PC-3 (cell line): ENCODE results near the gene TMUB1. TPM values are rescaled to one million over a fixed set of nuclear protein-coding genes. Genes with fewer than 3 reads are reported as not detected.

ENCODE experiments used
- ATAC-seq: fragments of 200-7000 bp; cut with Tn5 transposase; 2 replicates; pipeline ENCODE4 v1.9.1; 2020; ENCODE audit warnings: mild to moderate bottlenecking, moderate library complexity
- BruUV-seq: library from RNA; stranded (reverse); fragments of 400-500 nt; replicated peaks from 2 replicates; lab custom pipeline; 2021; lab: Mats Ljungman, UMichigan
- CTCF ChIA-PET: fragments of 300-600 bp; sonication (Branson Sonifier 250); formaldehyde crosslinking; loops from one replicate; lab custom pipeline; 2022; ENCODE audit warnings: antibody characterized with exemption; lab: Charles Lee
- POLR2A ChIA-PET: fragments of 300-600 bp; sonication (Branson Sonifier 250); formaldehyde crosslinking; loops from one replicate; lab custom pipeline; 2022; ENCODE audit warnings: antibody characterized with exemption; ENCODE audit not compliant: unreplicated experiment; lab: Charles Lee
- DNase-seq: peaks from one replicate; pipeline ENCODE4 v3.0.0-alpha.2; 2015
- H2AFZ ChIP-seq: fragments of 300-600 bp; sonication (generic); 2 replicates; pipeline ENCODE4 v1.6.0; 2016; ENCODE audit warnings: antibody characterized with exemption, low read length
- H3F3A ChIP-seq: fragments of 300-600 bp; sonication (generic); one replicate; pipeline ENCODE4 v1.6.0; 2017; ENCODE audit warnings: antibody characterized with exemption, low read length, control low read depth, mild to moderate bottlenecking; ENCODE audit not compliant: unreplicated experiment
- H3K27ac ChIP-seq: fragments of 300-600 bp; sonication (generic); 2 replicates; pipeline ENCODE4 v1.5.1; 2016; ENCODE audit warnings: mild to moderate bottlenecking, low read length
- H3K27me3 ChIP-seq: fragments of 300-600 bp; sonication (generic); 2 replicates; pipeline ENCODE4 v1.6.1; 2016; ENCODE audit warnings: low read length, mixed read lengths
- H3K36me3 ChIP-seq: fragments of 300-600 bp; sonication (generic); 2 replicates; pipeline ENCODE4 v1.6.1; 2016; ENCODE audit warnings: low read depth, mixed run types, low read length, mixed read lengths
- H3K4me1 ChIP-seq: fragments of 300-600 bp; sonication (generic); 2 replicates; pipeline ENCODE4 v1.5.1; 2016; ENCODE audit warnings: low read length; ENCODE audit not compliant: insufficient read depth
- H3K4me2 ChIP-seq: fragments of 300-600 bp; sonication (generic); 2 replicates; pipeline ENCODE4 v1.6.0; 2016; ENCODE audit warnings: low read length
- H3K4me3 ChIP-seq: fragments of 300-600 bp; sonication (generic); 2 replicates; pipeline ENCODE4 v1.5.1; 2016; ENCODE audit warnings: mild to moderate bottlenecking, low read length, mixed read lengths
- H3K79me2 ChIP-seq: fragments of 300-600 bp; sonication (generic); 2 replicates; pipeline ENCODE4 v1.6.1; 2017; ENCODE audit warnings: low read length, mixed read lengths
- H3K9ac ChIP-seq: fragments of 300-600 bp; sonication (generic); 2 replicates; pipeline ENCODE4 v1.6.0; 2016; ENCODE audit warnings: mild to moderate bottlenecking, low read length
- H3K9me2 ChIP-seq: fragments of 300-600 bp; sonication (generic); replicated peaks from 2 replicates; pipeline ENCODE4 v1.6.1; 2016; ENCODE audit warnings: mixed run types, low read length, mixed read lengths
- H3K9me3 ChIP-seq: fragments of 300-600 bp; sonication (generic); 2 replicates; pipeline ENCODE4 v1.6.1; 2016; ENCODE audit warnings: low read length, mixed read lengths
- H4K20me1 ChIP-seq: fragments of 300-600 bp; sonication (generic); 2 replicates; pipeline ENCODE4 v1.6.1; 2016; ENCODE audit warnings: low read length, mixed read lengths
- CTCF ChIP-seq: fragments of 300-600 bp; sonication (generic); conservative IDR thresholded peaks from 2 replicates; pipeline ENCODE4 v1.5.1; 2017; ENCODE audit warnings: antibody characterized with exemption, low read depth, mild to moderate bottlenecking, low read length
- EZH2 ChIP-seq: fragments of 300-600 bp; sonication (generic); IDR thresholded peaks from one replicate; pipeline ENCODE4 v1.6.1; 2017; ENCODE audit warnings: antibody characterized with exemption, mild to moderate bottlenecking, low read length; ENCODE audit not compliant: unreplicated experiment
- EZH2phosphoT487 ChIP-seq: fragments of 300-600 bp; sonication (generic); IDR thresholded peaks from 2 replicates; pipeline ENCODE4 v1.6.1; 2018; ENCODE audit warnings: mild to moderate bottlenecking, antibody characterized with exemption, low read length, borderline replicate concordance
- intact Hi-C: fragments of 100-400 bp; cut with micrococcal nuclease; formaldehyde crosslinking; loops from 2 replicates; pipeline ENCODE4 v1.9.0; 2023
- total RNA-seq: library from RNA; depleted of rRNA; stranded (reverse); fragments of >200 nt; gene quantifications from 2 replicates; pipeline ENCODE4 v1.2.3, GENCODE V29; 2014

Gene TMUB1
- total RNA-seq, 1 experiment from 2014 or later = 52.1 TPM

GRCh38 chr7:151101621-151102396 lies 18.5 kb upstream of the TMUB1 start:
- Histone ChIP-seq H3K4me1 (no peaks in the 10 kb centered on the region), H3F3A (no peaks in the 10 kb centered on the region), H3K27ac (no peak overlapping the region), H4K20me1 (no peaks in the 10 kb centered on the region), H3K4me2 (no peak overlapping the region), H3K9me2 (no peaks in the 10 kb centered on the region), H3K79me2 (peaks cover 73% of the 10 kb centered on the region), H2AFZ (no peak overlapping the region), H3K9me3 (no peaks in the 10 kb centered on the region), H3K36me3 (no peaks in the 10 kb centered on the region), H3K4me3 (no peak overlapping the region), H3K27me3 (no peaks in the 10 kb centered on the region), H3K9ac (no peak overlapping the region)
- DNase-seq (no peak), ATAC-seq (no peak)
- no TSS peak for BruUV-seq
- ChIA-PET POLR2A (no interaction called here), CTCF (no interaction called here)
- intact Hi-C loops = no loop called here
- TF ChIP-seq CTCF = no peak

- Histone ChIP-seq H2AFZ (no peak overlapping the region), H3K27me3 (no peaks in the 10 kb centered on the region), H3K9me2 (no peaks in the 10 kb centered on the region), H3K4me3 (no peak overlapping the region), H3K4me2 (no peak overlapping the region), H3K4me1 (no peaks in the 10 kb centered on the region), H4K20me1 (peaks cover 1% of the 10 kb centered on the region; the same call in 1 of the 2 replicates), H3K9me3 (no peaks in the 10 kb centered on the region), H3K36me3 (no peaks in the 10 kb centered on the region), H3K9ac (no peak overlapping the region), H3K27ac (no peak overlapping the region), H3K79me2 (peaks cover 80% of the 10 kb centered on the region), H3F3A (no peaks in the 10 kb centered on the region)
- TF ChIP-seq EZH2 (no peak), EZH2phosphoT487 (no peak), CTCF (no peak)
- ChIA-PET POLR2A (no interaction called here), CTCF (no interaction called here)
- DNase-seq (no peak), ATAC-seq (no peak)
- no TSS peak for BruUV-seq
- intact Hi-C loops = no loop called here
Measured at GRCh38 chr7:151100921-151101320, 17.6 kb upstream of the TMUB1 start.

GRCh38 chr7:151099486-151100211 lies 16.4 kb upstream of the TMUB1 start:
- DNase-seq (no peak), ATAC-seq (no peak)
- intact Hi-C loops = no loop called here
- H3F3A ChIP-seq = no peaks in the 10 kb centered on the region
- H3K9ac ChIP-seq = no peak overlapping the region
- ChIA-PET POLR2A (no interaction called here), CTCF (no interaction called here)
- no peaks in the 10 kb centered on the region for H3K4me1 ChIP-seq
- no peaks in the 10 kb centered on the region for H3K36me3 ChIP-seq
- H3K4me3 ChIP-seq = no peak overlapping the region
- H3K9me3 ChIP-seq = no peaks in the 10 kb centered on the region
- no peak overlapping the region for H3K27ac ChIP-seq
- peaks cover 5% of the 10 kb centered on the region; the same call in 1 of the 2 replicates for H4K20me1 ChIP-seq
- no TSS peak for BruUV-seq
- no peaks in the 10 kb centered on the region for H3K27me3 ChIP-seq
- TF ChIP-seq CTCF = no peak
- TF ChIP-seq EZH2phosphoT487 = no peak
- no peak for TF ChIP-seq EZH2
- H3K79me2 ChIP-seq = peaks cover 88% of the 10 kb centered on the region
- H3K9me2 ChIP-seq = no peaks in the 10 kb centered on the region
- H3K4me2 ChIP-seq = no peak overlapping the region
- H2AFZ ChIP-seq = no peak overlapping the region
